ENCODE measurements around the gene SMAD7.

DNA sequence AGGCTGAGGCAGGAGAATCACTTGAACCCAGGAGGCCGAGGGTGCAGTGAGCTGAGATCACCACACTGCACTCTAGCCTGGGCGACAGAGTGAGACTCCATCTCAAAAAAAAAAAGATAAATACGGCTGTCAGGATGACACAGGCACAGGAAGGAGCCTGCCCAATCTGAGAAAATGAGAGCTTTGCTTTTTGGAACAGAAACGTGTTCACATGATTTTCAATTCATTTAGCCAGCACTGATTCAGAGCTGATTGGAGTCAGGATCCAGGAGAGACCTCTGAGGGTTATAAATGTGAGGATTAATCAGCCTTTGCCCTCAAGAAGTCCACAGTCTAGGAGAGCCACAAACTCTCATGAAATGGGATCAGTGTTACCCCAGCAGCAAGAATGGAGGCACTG is 6.9 kb upstream of the SMAD7 start:
- TF ChIP-seq POLR2A (IDR thresholded peaks at IDR 0.05; ENCODE audit: low read length) (no peak), GATA1 (IDR thresholded peaks at IDR 0.05; ENCODE audit: low read depth, low read length) (no peak)
